Esophagus muscularis mucosa (tissue), 4 donors: Measurements from ENCODE around the gene MTA3. TPM values are rescaled to one million over a fixed set of nuclear protein-coding genes. Genes with fewer than 3 reads are reported as not detected.
"Not testable (repeated sequence)": the region's sequence is repeated elsewhere in the genome, so short reads cannot be mapped to it uniquely, and the experiment has no call there.

Experiments
- DNase-seq: peaks from one replicate; pipeline ENCODE4 v3.0.0-alpha.2; 2017; ENCODE audit errors: extremely low spot score
- H3K27ac ChIP-seq, 4 donors: fragments of 200-600 bp; sonication (generic); replicated peaks in 1 of 4; 1 replicate in 3 of 4; 2 replicates in 1 of 4; pipeline ENCODE4 v1.5.1; 2016 to 2019; ENCODE audit warnings: mild to moderate bottlenecking in 1 of 4
- H3K27me3 ChIP-seq, 4 donors: fragments of 200-600 bp; sonication (generic); one replicate each; pipeline versions ENCODE4 v1.5.1 to v1.6.0; 2016 to 2019
- H3K36me3 ChIP-seq, 4 donors: fragments of 200-600 bp; sonication (generic); one replicate each; pipeline ENCODE4 v1.5.1; 2016 to 2019
- H3K4me1 ChIP-seq, 4 donors: fragments of 200-600 bp; sonication (generic); one replicate each; pipeline ENCODE4 v1.5.1; 2016 to 2019
- H3K4me3 ChIP-seq, 4 donors: fragments of 200-600 bp; sonication (generic); 1 replicate in 2 of 4; 2 replicates in 2 of 4; pipeline ENCODE4 v1.5.1; 2016 to 2019; ENCODE audit warnings: mild to moderate bottlenecking in 4 of 4, moderate library complexity in 1 of 4
- H3K9me3 ChIP-seq, 4 donors: fragments of 200-600 bp; sonication (generic); 1 replicate in 3 of 4; 2 replicates in 1 of 4; pipeline ENCODE4 v1.5.1; 2016 to 2019
- CTCF ChIP-seq, 3 experiments: fragments of 200-600 bp in 2 of 3; fragments of 450-650 bp in 1 of 3; sonication (generic) in 2 of 3; IDR thresholded peaks; one replicate each; pipeline ENCODE4 v1.5.1; 2017 to 2019; ENCODE audit warnings: antibody characterized with exemption in 3 of 3, mild to moderate bottlenecking in 2 of 3, moderate library complexity in 1 of 3
- EP300 ChIP-seq: sonication (generic); formaldehyde crosslinking; IDR thresholded peaks from one replicate; pipeline ENCODE4 v1.6.1; 2017; ENCODE audit warnings: antibody characterized with exemption
- POLR2A ChIP-seq: fragments of 450-650 bp; IDR thresholded peaks from one replicate; pipeline ENCODE4 v1.6.1; 2017; ENCODE audit warnings: antibody characterized with exemption, moderate library complexity, mild to moderate bottlenecking, low read depth
- POLR2AphosphoS5 ChIP-seq, 2 donors: sonication (generic); formaldehyde crosslinking; IDR thresholded peaks; one replicate each; pipeline ENCODE4 v1.6.1; 2017; ENCODE audit warnings: antibody characterized with exemption in 2 of 2
- WGBS: methylation state at CpG from one replicate; pipeline ENCODE4 v1.1.5; 2018; 5-methylcytosine and 5-hydroxymethylcytosine counted together
- intact Hi-C: fragments of 100-400 bp; cut with DNase I; formaldehyde crosslinking; loops from one replicate; pipeline ENCODE4 v1.15.1; 2023
- total RNA-seq, 4 donors: library from RNA; depleted of rRNA; stranded (reverse); fragments of >200 nt; gene quantifications; one replicate each; pipeline versions ENCODE4 v1.1.0 to v1.2.1, GENCODE V29; 2016

The MTA3 gene
- total RNA-seq, 4 donors from 2014 or later, result 20.5 to 27.7 (median 24.3) TPM

- DNase-seq, result no peak
- TF ChIP-seq EP300, result no peak
- TF ChIP-seq POLR2A, result no peak
- no peak for TF ChIP-seq CTCF (IDR thresholded peaks at IDR 0.05)
- TF ChIP-seq POLR2AphosphoS5 (IDR thresholded peaks at IDR 0.05), result no peak
- no peak overlapping the region for H3K27ac ChIP-seq
These were observed 50.5 kb downstream of the MTA3 start for GRCh38 chr2:42618972-42619371.

GRCh38 chr2:42621626-42622025 is 53.2 kb downstream of the MTA3 start:
- H3K36me3 ChIP-seq, result peaks cover 0 to 21% (median 7%) of the 10 kb centered on the region in 4 donors
- intact Hi-C loops, H3K9me3 ChIP-seq, DNase-seq, H3K4me3 ChIP-seq, H3K4me1 ChIP-seq, H3K27me3 ChIP-seq, H3K27ac ChIP-seq: not testable (repeated sequence)
- 88% methylated on average over 8 of the region's 26 CpGs for WGBS

More at GRCh38 chr2:42618972-42619371, 50.5 kb downstream of the MTA3 start:
- no peaks in the 10 kb centered on the region for H3K4me1 ChIP-seq
- WGBS, result 77% methylated on average over 2 of the region's 2 CpGs
- H3K27me3 ChIP-seq, result no peaks in the 10 kb centered on the region
- no peak overlapping the region for H3K4me3 ChIP-seq
- no peaks in the 10 kb centered on the region for H3K9me3 ChIP-seq
- intact Hi-C loops, result no loop called here
- peaks cover 0 to 38% (median 16%) of the 10 kb centered on the region in 4 donors for H3K36me3 ChIP-seq

- TF ChIP-seq EP300 (no peak), POLR2A (no peak), POLR2AphosphoS5 (IDR thresholded peaks at IDR 0.05) (no peak), CTCF (IDR thresholded peaks at IDR 0.05) (no peak)
- DNase-seq, result no peak
- WGBS, result 86% methylated on average over 5 of the region's 5 CpGs
- H3K27ac ChIP-seq, result no peak overlapping the region
- H3K4me3 ChIP-seq, result no peak overlapping the region
- no peaks in the 10 kb centered on the region for H3K9me3 ChIP-seq
- peaks cover 0 to 15% (median 7%) of the 10 kb centered on the region in 4 donors for H3K36me3 ChIP-seq
- H3K4me1 ChIP-seq, result no peaks in the 10 kb centered on the region
- intact Hi-C loops, result no loop called here
- no peaks in the 10 kb centered on the region for H3K27me3 ChIP-seq
These were observed 54.7 kb downstream of the MTA3 start for GRCh38 chr2:42622943-42623676.

GRCh38 chr2:42624047-42624446 is 55.6 kb downstream of the MTA3 start:
- TF ChIP-seq CTCF (IDR thresholded peaks at IDR 0.05), result no peak
- TF ChIP-seq EP300, result no peak
- no peak for TF ChIP-seq POLR2AphosphoS5 (IDR thresholded peaks at IDR 0.05)
- TF ChIP-seq POLR2A, result no peak
- DNase-seq, result no peak
- no peaks in the 10 kb centered on the region for H3K27me3 ChIP-seq
- no peaks in the 10 kb centered on the region for H3K9me3 ChIP-seq
- peaks cover 0 to 14% (median 3%) of the 10 kb centered on the region in 4 donors for H3K36me3 ChIP-seq
- H3K4me3 ChIP-seq, result no peak overlapping the region
- no peaks in the 10 kb centered on the region for H3K4me1 ChIP-seq
- WGBS, result 98% methylated on average over 2 of the region's 2 CpGs
- intact Hi-C loops, result no loop called here
- H3K27ac ChIP-seq, result no peak overlapping the region

GRCh38 chr2:42628024-42628423 is 59.6 kb downstream of the MTA3 start:
- WGBS, result 98% methylated on average over 10 of the region's 10 CpGs

GRCh38 chr2:42636934-42637333 is 68.5 kb downstream of the MTA3 start:
- Histone ChIP-seq H3K4me3 (no peak overlapping the region), H3K27ac (no peak overlapping the region), H3K36me3 (no peaks in the 10 kb centered on the region), H3K27me3 (no peaks in the 10 kb centered on the region), H3K4me1 (peaks cover 0 to 9% (median 3%) of the 10 kb centered on the region in 4 donors), H3K9me3 (no peaks in the 10 kb centered on the region)
- no peak for DNase-seq
- intact Hi-C loops, result no loop called here
- TF ChIP-seq POLR2AphosphoS5 (IDR thresholded peaks at IDR 0.05), result no peak
- no peak for TF ChIP-seq EP300
- no peak for TF ChIP-seq CTCF (IDR thresholded peaks at IDR 0.05)
- no peak for TF ChIP-seq POLR2A
- WGBS, result 95% methylated on average over 6 of the region's 6 CpGs

More at GRCh38 chr2:42628024-42628423, 59.6 kb downstream of the MTA3 start:
- H3K4me3 ChIP-seq, H3K27me3 ChIP-seq, intact Hi-C loops, H3K9me3 ChIP-seq, H3K4me1 ChIP-seq, DNase-seq, H3K27ac ChIP-seq, H3K36me3 ChIP-seq: not testable (repeated sequence)
